ENCODE results near the gene OR6N2.

Gene OR6N2

GRCh38 chr1:158754420-158754819, 26.6 kb downstream of the OR6N2 start, which contains the start of gene OR6K6:
Gene OR6K6, plus strand, starts transcription at chr1:158754720. Its CDS starts 168 bp downstream, at chr1:158754888.
- DNase-seq (ENCODE audit: low read depth in 2 of 2), result no peak

- no peak for DNase-seq (ENCODE audit: low read depth in 2 of 2)
Measured at GRCh38 chr1:158752155-158752712, 28.8 kb downstream of the OR6N2 start.

- no peak for DNase-seq (ENCODE audit: low read depth in 2 of 2)
Measured at GRCh38 chr1:158735848-158736247, 45.2 kb downstream of the OR6N2 start.

DNA sequence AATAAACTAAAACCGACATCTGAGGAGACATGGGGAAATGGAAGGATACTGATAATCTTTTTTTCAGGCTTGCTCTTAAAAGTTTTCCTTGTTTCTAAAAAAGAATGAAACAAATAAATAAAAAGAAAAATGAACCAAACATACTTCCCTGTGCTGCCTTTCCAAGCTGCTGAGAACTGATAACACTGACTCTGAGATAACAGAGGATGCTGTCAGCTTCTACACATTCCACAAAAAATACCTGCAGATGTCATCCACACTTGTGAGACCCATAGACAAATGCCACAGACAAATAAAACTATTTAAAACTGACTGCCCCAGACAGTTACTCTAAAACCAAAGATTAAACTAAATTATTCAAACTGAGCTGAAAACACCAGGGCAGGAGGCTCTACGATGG, 48.5 kb downstream of the OR6N2 start:
- no peak for DNase-seq (ENCODE audit: low read depth in 2 of 2)

DNA sequence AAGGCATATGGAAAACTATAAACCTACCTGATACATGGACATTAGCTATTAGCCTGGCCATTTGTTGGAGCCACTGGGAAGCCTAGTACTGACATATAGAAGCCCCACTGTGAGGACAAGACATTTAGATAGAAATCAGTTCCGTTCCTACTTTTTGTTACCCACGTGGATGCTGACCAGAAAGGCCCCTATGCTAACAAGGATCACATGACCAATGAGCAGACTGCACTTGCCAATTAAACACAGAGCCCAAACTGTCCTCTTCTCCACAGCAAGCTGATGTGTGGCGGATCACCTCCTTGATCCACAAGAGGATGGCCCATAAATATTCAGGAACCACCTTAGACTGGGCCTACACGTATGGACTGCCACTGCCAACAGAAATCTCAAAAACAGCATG, 49.3 kb downstream of the OR6N2 start:
- no peak for DNase-seq (ENCODE audit: low read depth in 2 of 2)

DNA sequence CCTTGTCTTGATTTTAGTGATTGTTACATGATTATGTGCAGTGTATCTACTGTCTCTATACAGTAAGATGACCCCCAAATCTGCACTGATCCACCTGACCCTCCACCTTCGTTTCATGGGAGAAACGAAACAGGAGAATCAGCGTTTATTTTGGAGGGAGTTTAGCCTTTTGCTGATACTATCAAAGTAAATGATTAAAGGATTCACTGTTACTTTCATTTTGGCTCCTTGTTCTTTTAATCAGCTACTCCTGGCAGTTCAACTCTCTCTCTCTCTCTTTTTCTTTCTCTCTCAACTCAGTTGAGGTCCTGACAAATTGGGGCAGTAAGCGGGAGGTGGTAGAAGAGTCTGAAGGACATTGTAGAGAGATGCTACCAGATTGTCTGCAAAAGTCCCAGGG, 50.6 kb downstream of the OR6N2 start:
- DNase-seq (ENCODE audit: low read depth in 2 of 2), result no peak

DNA sequence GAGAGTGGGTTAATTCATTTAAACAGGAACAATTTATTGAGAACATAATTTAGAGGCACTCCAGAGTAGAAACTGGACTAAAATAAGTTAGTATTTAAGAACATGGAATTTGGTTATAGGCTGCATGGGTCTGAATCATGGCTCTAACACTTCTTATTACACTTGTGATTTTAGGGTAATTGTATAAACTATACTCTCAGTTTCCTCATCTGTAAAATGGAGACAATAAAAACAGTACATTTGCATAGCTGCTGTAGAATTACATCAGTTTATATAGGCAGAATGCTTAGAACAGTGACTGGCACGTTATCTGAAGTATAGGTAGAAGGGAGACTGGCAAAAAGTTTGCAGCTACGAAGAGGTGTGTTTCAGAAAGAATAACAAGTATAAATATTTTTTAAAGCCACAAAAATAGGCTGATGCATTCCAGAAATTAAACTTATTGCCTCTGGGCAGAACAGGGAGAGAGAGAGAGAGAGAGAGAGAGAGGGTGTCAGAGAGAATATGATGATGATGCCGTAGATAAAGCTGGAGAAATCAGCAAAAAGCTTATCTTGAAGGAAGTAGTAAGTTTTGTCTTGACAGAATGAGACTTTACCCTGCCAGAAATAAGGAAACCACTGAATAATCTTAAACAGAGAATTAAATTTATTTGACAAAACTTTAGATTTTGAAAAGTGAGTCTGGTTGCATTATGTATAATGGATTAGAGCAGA, 52.3 kb downstream of the OR6N2 start:
- no peak for DNase-seq (ENCODE audit: low read depth in 2 of 2)

DNA sequence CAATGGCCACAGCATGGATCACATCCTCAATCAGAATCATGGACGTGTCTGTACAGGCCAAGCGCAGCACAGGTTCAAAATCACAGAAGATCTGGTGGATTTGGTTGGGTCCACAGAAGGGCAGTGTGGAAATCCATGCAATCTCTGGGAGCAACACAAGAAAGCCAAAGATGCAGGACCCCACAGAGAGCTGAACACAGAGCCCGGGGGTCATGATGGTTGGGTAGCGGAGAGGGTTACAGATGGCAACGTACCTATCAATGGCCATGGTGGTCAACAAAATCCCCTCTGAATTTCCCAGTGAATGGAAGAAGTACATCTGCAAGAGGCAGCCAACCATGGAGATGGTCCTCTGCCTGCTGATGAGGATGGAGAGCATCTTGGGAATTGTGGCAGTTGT, 56.6 kb downstream of the OR6N2 start:
- no peak for DNase-seq (ENCODE audit: low read depth in 2 of 2)

Data from stimulated activated CD8-positive, alpha-beta memory T cell treated with anti-CD3 and anti-CD28 coated beads, Interleukin-15, amount 100 ng/mL, for 48 hours (primary cell).